H1 (cell line): ENCODE data around the gene BIN1. TPM values are rescaled to one million over a fixed set of nuclear protein-coding genes. Genes with fewer than 3 reads are reported as not detected.
A peak's percentile ranks its signal among the peaks of the same experiment; 100 is the strongest.

Experiments
- CTCF ChIA-PET: fragments of 300-600 bp; sonication (Branson Sonifier 250); formaldehyde crosslinking; loops from one replicate; lab custom pipeline; 2021; ENCODE audit not compliant: partially characterized antibody; lab: Charles Lee
- POLR2A ChIA-PET: fragments of 300-600 bp; sonication (Branson Sonifier 250); formaldehyde crosslinking; loops from one replicate; lab custom pipeline; 2021; ENCODE audit warnings: inconsistent platforms; ENCODE audit not compliant: partially characterized antibody; lab: Charles Lee
- DNase-seq, 2 experiments: peaks; one replicate each; pipeline versions ENCODE4 v3.0.0 to v3.0.0-alpha.2; 2010 to 2022; ENCODE audit warnings: low spot score in 2 of 2, low read depth in 1 of 2, mixed read lengths in 1 of 2
- FAIRE-seq: peaks from 2 replicates; lab custom pipeline; 2011; peaks lifted over from hg19 to GRCh38; lab: Jason Lieb, UNC
- H2AFZ ChIP-seq: 2 replicates; pipeline ENCODE4 v1.8.1; 2012; ENCODE audit warnings: low read length, inconsistent platforms
- H2AK5ac ChIP-seq: 2 replicates; pipeline ENCODE4 v1.6.1; 2013; ENCODE audit warnings: low read depth, low read length
- H2BK120ac ChIP-seq: replicated peaks from 2 replicates; pipeline ENCODE3; 2013; ENCODE audit warnings: low read depth, low read length, inconsistent platforms
- H2BK12ac ChIP-seq: 2 replicates; pipeline ENCODE4 v1.6.1; 2013; ENCODE audit warnings: low read depth, low read length
- H2BK15ac ChIP-seq: 2 replicates; pipeline ENCODE4 v1.6.1; 2013; ENCODE audit warnings: low read length
- H2BK20ac ChIP-seq: 2 replicates; pipeline ENCODE4 v1.6.1; 2013; ENCODE audit warnings: low read length
- H2BK5ac ChIP-seq: 2 replicates; pipeline ENCODE4 v1.6.1; 2013; ENCODE audit warnings: low read depth, low read length
- H3K14ac ChIP-seq: 2 replicates; pipeline ENCODE4 v1.6.1; 2013; ENCODE audit warnings: inconsistent platforms; ENCODE audit not compliant: insufficient read length
- H3K18ac ChIP-seq: 2 replicates; pipeline ENCODE4 v1.6.1; 2013; ENCODE audit warnings: low read length; ENCODE audit errors: extremely low read depth
- H3K23ac ChIP-seq: 2 replicates; pipeline ENCODE4 v1.6.1; 2013; ENCODE audit warnings: inconsistent platforms; ENCODE audit not compliant: insufficient read length
- H3K23me2 ChIP-seq: 2 replicates; pipeline ENCODE4 v1.6.1; 2013; ENCODE audit warnings: low read depth, low read length
- H3K27ac ChIP-seq: 2 replicates; pipeline ENCODE4 v1.6.1; 2011; ENCODE audit warnings: low read depth, low read length, inconsistent platforms
- H3K27me3 ChIP-seq, 4 experiments: replicated peaks in 1 of 4; 1 replicate in 1 of 4; 2 replicates in 3 of 4; pipeline versions ENCODE4 v1.6.1 to v1.8.1; 2011 to 2013; ENCODE audit warnings: low read length in 3 of 4, mild to moderate bottlenecking in 3 of 4, inconsistent platforms in 2 of 4, mixed read lengths in 2 of 4, moderate library complexity in 1 of 4; ENCODE audit not compliant: control insufficient read depth in 3 of 4, insufficient read depth in 3 of 4; ENCODE audit errors: extremely low read depth in 1 of 4
- H3K36me3 ChIP-seq, 4 experiments: 2 replicates each; pipeline versions ENCODE4 v1.6.1 to v1.8.1; 2011 to 2013; ENCODE audit warnings: mild to moderate bottlenecking in 4 of 4, low read length in 3 of 4, moderate library complexity in 2 of 4, control low read depth in 1 of 4, inconsistent platforms in 1 of 4; ENCODE audit not compliant: insufficient read depth in 4 of 4, control insufficient read depth in 2 of 4
- H3K4ac ChIP-seq: replicated peaks from 2 replicates; pipeline ENCODE3; 2013; ENCODE audit warnings: low read length, low read depth, mixed read lengths, inconsistent platforms; ENCODE audit not compliant: insufficient read length
- H3K4me1 ChIP-seq, 4 experiments: replicated peaks in 1 of 4; 1 replicate in 1 of 4; 2 replicates in 3 of 4; pipeline versions ENCODE4 v1.6.1 to v1.8.1; 2011 to 2013; ENCODE audit warnings: low read length in 3 of 4, inconsistent platforms in 2 of 4, mixed read lengths in 1 of 4; ENCODE audit not compliant: insufficient read depth in 4 of 4, control insufficient read depth in 3 of 4
- H3K4me2 ChIP-seq, 2 experiments: 2 replicates each; pipeline versions ENCODE4 v1.6.1 to v1.8.1; 2011 to 2013; ENCODE audit warnings: low read depth in 2 of 2, low read length in 2 of 2, control low read depth in 1 of 2, inconsistent platforms in 1 of 2, mild to moderate bottlenecking in 1 of 2; ENCODE audit not compliant: insufficient read depth in 1 of 2
- H3K4me3 ChIP-seq, 4 experiments: fragments of 200-600, 300-600 bp in 1 of 4; sonication (generic), shearing (Covaris generic), sonication (Bioruptor Twin) in 1 of 4; 2 replicates each; pipeline versions ENCODE4 v1.5.1 to v1.8.1; 2011 to 2016; ENCODE audit warnings: low read length in 4 of 4, low read depth in 3 of 4, control low read depth in 2 of 4, inconsistent platforms in 2 of 4, mild to moderate bottlenecking in 2 of 4, mixed read lengths in 1 of 4, moderate library complexity in 1 of 4; ENCODE audit not compliant: insufficient read depth in 2 of 4; ENCODE audit errors: extremely low read depth in 1 of 4
- H3K56ac ChIP-seq: replicated peaks from 2 replicates; pipeline ENCODE3; 2013; ENCODE audit warnings: low read depth, mild to moderate bottlenecking, mixed read lengths, low read length, inconsistent platforms; ENCODE audit not compliant: insufficient read length
- H3K79me1 ChIP-seq: 2 replicates; pipeline ENCODE4 v1.6.1; 2013; ENCODE audit warnings: low read depth, low read length, control low read depth
- H3K79me2 ChIP-seq, 2 experiments: 2 replicates each; pipeline versions ENCODE4 v1.6.1 to v1.8.1; 2012 to 2013; ENCODE audit warnings: low read length in 2 of 2, mild to moderate bottlenecking in 2 of 2, inconsistent platforms in 1 of 2; ENCODE audit not compliant: insufficient read depth in 2 of 2, control insufficient read depth in 1 of 2
- H3K9ac ChIP-seq, 4 experiments: replicated peaks in 1 of 4; 1 replicate in 1 of 4; 2 replicates in 3 of 4; pipeline versions ENCODE4 v1.6.1 to v1.8.1; 2011 to 2013; ENCODE audit warnings: low read depth in 3 of 4, low read length in 3 of 4, control low read depth in 2 of 4, mild to moderate bottlenecking in 2 of 4, moderate library complexity in 2 of 4, inconsistent platforms in 1 of 4; ENCODE audit errors: extremely low read depth in 1 of 4
- H3K9me3 ChIP-seq, 2 experiments: 2 replicates each; pipeline versions ENCODE4 v1.6.1 to v1.8.1; 2012 to 2013; ENCODE audit warnings: mild to moderate bottlenecking in 2 of 2, moderate library complexity in 2 of 2, control low read depth in 1 of 2, inconsistent platforms in 1 of 2, low read depth in 1 of 2, low read length in 1 of 2, mixed read lengths in 1 of 2; ENCODE audit not compliant: insufficient read depth in 2 of 2
- H4K20me1 ChIP-seq, 2 experiments: replicated peaks in 1 of 2; 2 replicates each; pipeline versions ENCODE3 to v1.8.1; 2011 to 2013; ENCODE audit warnings: inconsistent platforms in 2 of 2, low read length in 2 of 2, mild to moderate bottlenecking in 1 of 2; ENCODE audit not compliant: insufficient read depth in 2 of 2, control insufficient read depth in 1 of 2
- H4K5ac ChIP-seq: 2 replicates; pipeline ENCODE4 v1.6.1; 2013; ENCODE audit warnings: low read length, low read depth, mixed read lengths, inconsistent platforms; ENCODE audit not compliant: insufficient read length
- H4K8ac ChIP-seq: 2 replicates; pipeline ENCODE4 v1.8.0; 2013; ENCODE audit warnings: mild to moderate bottlenecking, moderate library complexity, low read length, inconsistent platforms; ENCODE audit not compliant: insufficient read depth; ENCODE audit errors: extremely low read depth
- H4K91ac ChIP-seq: replicated peaks from 2 replicates; pipeline ENCODE3; 2013; ENCODE audit warnings: low read length, mixed read lengths, inconsistent platforms; ENCODE audit not compliant: insufficient read length
- BCL11A ChIP-seq, 2 experiments: IDR thresholded peaks; one replicate each; pipeline ENCODE4 v1.6.1; 2011; ENCODE audit warnings: low read depth in 2 of 2, low read length in 2 of 2, mild to moderate bottlenecking in 2 of 2
- CEBPB ChIP-seq: IDR thresholded peaks from 2 replicates; pipeline ENCODE4 v1.6.1; 2012; ENCODE audit warnings: low read depth, low read length
- CHD2 ChIP-seq: IDR thresholded peaks from 2 replicates; pipeline ENCODE4 v1.6.1; 2012; ENCODE audit warnings: low read length, improper control_type of control experiment
- EGR1 ChIP-seq: IDR thresholded peaks from 2 replicates; pipeline ENCODE4 v1.6.1; 2011; ENCODE audit warnings: low read depth, low read length, borderline replicate concordance
- FOSL1 ChIP-seq: IDR thresholded peaks from 2 replicates; pipeline ENCODE4 v1.6.1; 2011; ENCODE audit warnings: mild to moderate bottlenecking, low read depth, low read length, moderate library complexity; ENCODE audit not compliant: insufficient read depth
- KDM5A ChIP-seq: fragments of 200-600 bp; IDR thresholded peaks from 2 replicates; pipeline ENCODE4 v1.7.1; 2012; ENCODE audit warnings: mild to moderate bottlenecking, low read length, inconsistent platforms, mixed read lengths
- POLR2A ChIP-seq, 2 experiments: IDR thresholded peaks; 1 replicate in 1 of 2; 2 replicates in 1 of 2; pipeline ENCODE4 v1.6.1; 2011; ENCODE audit warnings: low read depth in 2 of 2, low read length in 2 of 2, mild to moderate bottlenecking in 2 of 2; ENCODE audit errors: control extremely low read depth in 1 of 2
- POU5F1 ChIP-seq: IDR thresholded peaks from 2 replicates; pipeline ENCODE4 v1.6.1; 2011; ENCODE audit warnings: low read depth, mild to moderate bottlenecking, low read length, moderate library complexity
- SIN3A ChIP-seq, 2 experiments: IDR thresholded peaks in 1 of 2; conservative IDR thresholded peaks in 1 of 2; 2 replicates each; pipeline ENCODE4 v1.6.1; 2011 to 2012; ENCODE audit warnings: low read length in 2 of 2, improper control_type of control experiment in 1 of 2, low read depth in 1 of 2, mild to moderate bottlenecking in 1 of 2
- SP4 ChIP-seq: IDR thresholded peaks from 2 replicates; pipeline ENCODE4 v1.6.1; 2012; ENCODE audit warnings: low read length, inconsistent platforms
- TAF7 ChIP-seq: optimal IDR thresholded peaks from 2 replicates; pipeline ENCODE3; 2011; ENCODE audit warnings: low read depth, mild to moderate bottlenecking, inconsistent platforms, low read length, moderate library complexity, borderline replicate concordance
- WGBS, 2 experiments: shearing (Covaris generic) in 1 of 2; methylation state at CpG; one replicate each; pipeline versions ENCODE4 v1.1.6 to v1.1.7; 2013 to 2015; ENCODE audit warnings: low lambda C conversion rate in 2 of 2, mixed read lengths in 2 of 2, inconsistent platforms in 1 of 2, low coverage in 1 of 2, missing lambda C conversion rate in 1 of 2; ENCODE audit not compliant: insufficient replicate concordance in 2 of 2, insufficient coverage in 1 of 2, insufficient read length in 1 of 2; ENCODE audit errors: extremely low coverage in 1 of 2, missing lambda C conversion rate in 1 of 2; 5-methylcytosine and 5-hydroxymethylcytosine counted together
- polyA plus RNA-seq, 7 experiments: library from polyadenylated mRNA; depleted of rRNA in 3 of 7; stranded (reverse) in 5 of 7; unstranded in 2 of 7; fragments of >200 nt in 5 of 7; fragments of 200-250 nt in 2 of 7; gene quantifications; 1 replicate in 5 of 7; 2 replicates in 1 of 7; 4 replicates in 1 of 7; pipeline versions ENCODE4 v1.2.1 to v1.2.3, GENCODE V29; 2011 to 2013; ENCODE audit warnings: missing spikeins in 2 of 7, mixed read lengths in 2 of 7
- total RNA-seq: library from RNA; stranded (reverse); fragmentation: NEBNext Ultra II Directional; extraction: Animal tissue kit (Norgen Biotek cat#: 25700); gene quantifications from 2 replicates; pipeline ENCODE4 v1.2.1, GENCODE V29; 2021

BIN1 gene
- total and polyA plus RNA-seq, 2 of the 8 experiments (the other 6 are each of a cell fraction or from before 2014, with no cell fraction given), result 23.6 to 35.6 TPM

DNA sequence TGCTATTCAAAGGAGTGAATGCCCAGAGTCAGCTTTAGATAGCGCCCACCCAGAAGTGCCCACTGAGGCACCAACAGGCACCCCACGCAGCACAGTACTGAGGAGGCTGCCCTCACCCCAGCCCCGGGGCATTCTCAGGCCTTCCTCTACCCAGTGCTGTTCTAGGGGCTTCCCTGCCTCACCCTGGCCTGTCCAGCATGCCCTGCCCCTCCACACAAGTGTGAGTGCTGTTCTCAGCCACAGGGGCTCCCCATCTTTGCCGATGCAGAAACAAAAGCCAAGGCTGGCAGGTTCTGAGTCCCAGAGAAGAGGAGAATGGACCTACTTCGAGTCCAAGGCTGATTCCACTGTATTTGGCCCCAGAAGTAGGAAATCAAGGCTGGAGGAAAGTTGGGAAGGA is 15.8 kb downstream of the BIN1 start:
- peaks cover 0 to 2% of the 10 kb centered on the region in 2 experiments for H4K20me1 ChIP-seq
- no peak overlapping the region for H3K4me3 ChIP-seq
- TF ChIP-seq BCL11A (IDR thresholded peaks at IDR 0.05; ENCODE audit: low read depth in 2 of 2, low read length in 2 of 2), result no peak
- TF ChIP-seq POLR2A (IDR thresholded peaks at IDR 0.05; ENCODE audit: control extremely low read depth in 1 of 2, low read depth in 2 of 2, low read length in 2 of 2), result no peak
- no peak for TF ChIP-seq FOSL1
- TF ChIP-seq CEBPB, result no peak
- no peak for TF ChIP-seq TAF7
- no peak for TF ChIP-seq KDM5A
- TF ChIP-seq CHD2, result no peak
- no peak for TF ChIP-seq SP4
- no peak for TF ChIP-seq POU5F1
- TF ChIP-seq EGR1, result no peak
- TF ChIP-seq SIN3A (conservative IDR thresholded peaks at IDR 0.05 in 1 of 2, IDR thresholded peaks at IDR 0.05 in 1 of 2; ENCODE audit: low read depth in 1 of 2, low read length in 2 of 2), result no peak

More for the DNA sequence above, 15.8 kb downstream of the BIN1 start:
- H4K91ac ChIP-seq, result no peak overlapping the region
- H3K36me3 ChIP-seq, result no peaks in the 10 kb centered on the region
- H3K9ac ChIP-seq, result no peak overlapping the region
- H2BK15ac ChIP-seq, result no peak overlapping the region
- WGBS, 2 experiments, result 88% methylated on average over 5 of the region's 5 CpGs; no CpG with 5 or more reads in 1 of the 2 experiments
- H3K4ac ChIP-seq, result no peak overlapping the region
- H2BK20ac ChIP-seq, result no peak overlapping the region
- no peaks in the 10 kb centered on the region for H3K9me3 ChIP-seq
- no peak overlapping the region for H3K56ac ChIP-seq
- H3K23me2 ChIP-seq, result no peaks in the 10 kb centered on the region
- no peak overlapping the region for H2AK5ac ChIP-seq
- peaks cover 6% of the 10 kb centered on the region for H3K79me1 ChIP-seq
- H2AFZ ChIP-seq, result no peak overlapping the region
- peaks cover 0 to 41% (median 16%) of the 10 kb centered on the region in 4 experiments; a peak in 6 of 7 replicates for H3K4me1 ChIP-seq
- CTCF ChIA-PET, result interaction anchor here (0.8 to 3.2 kb wide), 4 partner anchors 13 to 85 kb away, joined by 3 to 12 read pairs (median 6); no protein-coding TSS in a partner anchor
- POLR2A ChIA-PET, result interaction anchor here (1.4 to 2.3 kb wide), 2 partner anchors 10 to 15 kb away, joined by 4 to 11 read pairs; partner anchors contain the start of gene BIN1
- H3K27ac ChIP-seq, result no peak overlapping the region
- H2BK120ac ChIP-seq, result no peak overlapping the region
- no peak for FAIRE-seq
- H3K14ac ChIP-seq, result no peak overlapping the region
- H3K4me2 ChIP-seq, result no peak overlapping the region
- H2BK5ac ChIP-seq, result no peak overlapping the region
- H4K8ac ChIP-seq, result peak overlapping the region; percentile 84
- no peaks in the 10 kb centered on the region for H3K27me3 ChIP-seq
- H3K18ac ChIP-seq, result peak overlapping the region; percentile 32; the same call in 1 of the 2 replicates
- DNase-seq, result no peak
- no peak overlapping the region for H4K5ac ChIP-seq
- H3K23ac ChIP-seq, result no peak overlapping the region
- H3K79me2 ChIP-seq, result peaks cover 0 to 1% of the 10 kb centered on the region in 2 experiments; a peak in 1 of 4 replicates
- no peak overlapping the region for H2BK12ac ChIP-seq
